ENCODE data around the gene TTLL3.

GRCh38 chr3:9833078-9833477, 23.0 kb downstream of the TTLL3 start:
- TF ChIP-seq ZNF274 (IDR thresholded peaks at IDR 0.05; ENCODE audit: low read depth, low read length) (no peak), YY1 (IDR thresholded peaks at IDR 0.05; ENCODE audit: insufficient read depth, insufficient read length) (no peak)
